HG03442 (cell line): ENCODE results near the gene RBM28.

Experiments used
- ATAC-seq: cut with Tn5 transposase; IDR thresholded peaks from one replicate; pipeline ENCODE4 v1.9.1; 2021; ENCODE audit warnings: mild to moderate bottlenecking, moderate library complexity; ENCODE audit not compliant: unreplicated experiment

The RBM28 gene

DNA sequence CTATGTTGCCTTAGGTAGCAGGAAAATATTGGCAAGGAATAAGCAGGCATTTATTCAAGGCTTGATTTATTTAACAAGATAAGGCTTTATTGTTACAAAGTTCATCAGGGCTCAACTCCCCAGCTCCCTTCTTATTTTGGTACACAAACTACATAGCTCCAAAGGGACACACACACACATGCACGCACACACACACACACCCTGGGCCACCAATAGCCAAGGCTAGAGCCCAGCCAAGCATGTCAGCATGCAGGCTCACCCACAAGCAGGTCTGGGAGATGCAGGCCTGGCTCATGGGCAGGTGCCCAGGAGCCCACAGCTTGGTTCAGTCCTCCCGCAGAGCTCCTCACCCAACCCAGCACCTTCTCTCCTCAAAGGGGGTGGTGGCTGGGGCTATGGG, 79.2 kb downstream of the RBM28 start:
- ATAC-seq: no peak

DNA sequence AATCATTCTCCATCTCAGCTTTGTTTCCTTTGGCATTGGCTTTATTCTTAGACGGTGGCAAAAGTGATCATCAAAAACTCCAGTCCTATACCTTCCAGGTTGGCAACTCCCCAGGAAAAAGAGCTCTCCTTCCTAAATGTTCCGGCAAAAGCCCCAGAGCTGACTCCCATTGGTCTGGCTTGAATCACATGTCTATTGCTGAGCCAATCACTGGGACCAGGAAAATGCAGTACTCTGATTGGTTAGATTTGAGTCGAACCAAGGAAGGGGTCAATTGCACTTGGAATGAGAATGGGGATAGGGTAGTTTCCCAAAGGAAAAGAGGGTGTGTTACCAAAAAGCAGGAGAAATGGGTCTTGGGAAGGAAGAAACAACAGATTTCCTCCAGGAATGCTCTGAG, 80.3 kb downstream of the RBM28 start:
- ATAC-seq: no peak

DNA sequence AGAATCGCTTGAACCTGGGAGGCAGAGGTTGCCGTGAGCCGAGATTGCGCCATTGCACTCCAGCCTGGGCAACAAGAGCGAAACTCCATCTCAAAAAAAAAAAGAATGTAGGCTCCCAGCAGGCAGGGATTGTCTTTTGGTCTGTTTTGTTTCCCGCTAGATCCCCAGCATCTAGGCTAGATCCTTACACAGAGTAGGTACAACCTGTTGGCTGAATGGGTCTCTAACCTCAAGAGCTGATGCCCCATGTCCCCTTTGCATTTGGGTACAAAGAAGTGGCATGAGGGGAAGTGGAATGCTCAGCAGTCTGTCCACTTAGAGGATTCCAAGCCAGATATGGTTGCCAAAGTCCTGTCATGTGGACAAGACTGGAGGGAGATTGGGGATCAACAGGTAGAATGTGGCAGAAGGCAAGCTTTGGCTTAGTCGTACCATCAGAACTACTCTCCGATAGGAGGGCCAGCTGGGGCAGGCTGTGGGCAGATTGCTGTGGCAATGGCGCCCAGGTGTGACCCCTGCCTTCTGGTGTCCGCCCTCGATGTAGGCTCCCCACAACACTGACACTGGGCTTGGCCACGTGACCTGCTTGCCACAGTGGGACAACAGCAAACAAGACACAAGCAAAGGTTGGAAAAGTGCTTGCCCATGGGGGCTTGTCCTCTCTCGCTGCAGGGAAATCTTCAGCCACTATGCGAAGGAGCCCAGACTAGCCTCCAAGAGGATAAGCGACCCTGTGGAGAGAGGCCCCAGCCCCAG, 81.3 kb downstream of the RBM28 start:
- ATAC-seq: no peak

DNA sequence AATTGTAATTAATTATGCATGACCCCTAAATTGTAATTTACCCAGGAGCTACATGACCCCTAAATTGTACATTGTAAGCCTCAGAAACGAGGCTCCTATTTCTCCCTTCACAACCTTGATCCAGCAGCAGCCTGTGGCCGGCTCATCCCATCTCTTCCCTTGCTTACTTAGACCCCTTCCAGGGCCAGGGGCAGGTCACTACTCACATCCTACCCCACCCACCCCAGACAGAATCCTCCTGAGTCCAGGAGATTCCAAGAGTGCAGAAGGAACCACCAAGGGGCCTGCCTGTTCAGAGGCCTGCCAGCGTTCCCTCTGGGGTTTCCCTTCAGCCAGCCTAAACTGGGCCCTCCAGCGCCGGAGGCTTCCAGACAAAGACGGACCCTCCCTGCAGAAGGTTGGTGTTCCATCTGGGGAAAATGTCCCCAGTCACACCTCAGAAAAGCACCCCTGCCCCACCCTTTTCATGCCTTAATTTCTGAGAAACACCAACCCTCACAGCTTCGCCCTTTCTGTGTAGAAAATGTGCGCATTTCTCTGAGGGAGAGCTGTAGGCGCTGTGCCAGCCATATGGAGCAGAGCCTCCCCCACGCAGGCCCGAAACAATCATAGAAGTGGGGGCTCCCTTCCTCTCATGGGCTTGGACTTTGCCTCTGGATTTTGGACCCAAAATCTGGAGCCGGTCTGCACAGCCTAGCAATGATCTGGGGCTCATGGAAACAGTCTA, 83.5 kb downstream of the RBM28 start:
- ATAC-seq: no peak

DNA sequence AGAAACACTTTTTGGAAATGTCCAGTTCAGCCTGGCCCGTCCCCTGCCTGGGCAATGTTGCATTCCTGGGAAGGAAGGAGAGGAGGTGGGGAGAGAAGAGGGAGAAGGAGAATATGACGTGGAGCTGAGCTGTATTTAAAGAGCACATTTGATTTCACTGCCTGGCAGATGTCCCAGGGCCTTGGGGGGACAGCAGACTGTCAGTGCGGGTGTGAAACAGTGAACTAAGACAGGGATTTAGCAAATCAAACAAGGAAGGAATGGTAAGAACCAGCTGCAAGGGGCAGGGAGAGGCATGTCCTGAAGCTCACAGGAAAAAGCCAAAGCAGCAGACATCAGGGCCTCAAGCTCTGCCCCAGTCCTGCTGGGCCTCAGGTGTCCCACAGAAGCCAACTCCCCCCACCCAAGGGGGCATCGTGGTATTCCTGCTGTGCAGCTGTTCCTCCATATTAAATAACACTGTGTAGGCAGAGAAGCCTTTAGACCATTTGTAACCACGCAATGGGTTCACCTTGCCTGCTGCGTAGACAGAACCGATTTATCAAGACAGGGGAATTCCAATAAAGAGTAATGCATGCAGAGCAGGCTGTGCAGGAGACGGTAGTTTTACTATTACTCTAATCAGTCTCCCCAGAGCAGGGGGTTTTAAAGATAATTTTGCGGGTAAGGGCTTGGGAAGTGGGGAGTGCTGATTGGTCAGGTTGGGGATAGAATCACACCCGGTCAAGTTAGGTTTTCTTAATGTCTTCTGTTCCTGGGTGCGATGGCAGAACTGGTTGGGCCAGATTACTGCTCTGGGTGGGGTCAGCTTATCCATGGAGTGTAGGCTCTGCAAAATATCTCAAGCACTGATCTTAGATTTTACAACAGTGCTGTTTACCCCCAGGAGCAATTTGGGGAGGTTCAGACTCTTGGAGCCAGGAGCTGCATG, 84.3 kb downstream of the RBM28 start:
- ATAC-seq: no peak

DNA sequence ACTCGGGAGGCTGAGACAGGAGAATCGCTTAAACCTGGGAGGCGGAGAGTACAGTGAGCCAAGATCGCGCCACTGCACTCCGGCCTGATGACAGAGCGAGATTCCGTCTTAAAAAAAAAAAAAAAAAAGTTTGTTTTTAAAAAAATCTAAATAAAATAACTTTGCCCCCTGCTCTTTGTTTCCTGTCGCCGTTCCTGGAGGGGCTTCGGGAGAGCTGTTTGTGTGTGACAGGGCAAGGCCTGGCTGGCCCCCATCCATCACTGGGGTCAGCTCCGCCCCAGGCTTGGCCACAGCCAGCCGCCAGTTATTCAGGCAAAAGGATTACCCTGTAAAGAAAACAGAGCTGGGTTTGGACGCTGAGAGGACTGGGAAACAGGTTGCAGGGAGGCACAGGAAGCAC, 86.2 kb downstream of the RBM28 start:
- ATAC-seq: no peak

DNA sequence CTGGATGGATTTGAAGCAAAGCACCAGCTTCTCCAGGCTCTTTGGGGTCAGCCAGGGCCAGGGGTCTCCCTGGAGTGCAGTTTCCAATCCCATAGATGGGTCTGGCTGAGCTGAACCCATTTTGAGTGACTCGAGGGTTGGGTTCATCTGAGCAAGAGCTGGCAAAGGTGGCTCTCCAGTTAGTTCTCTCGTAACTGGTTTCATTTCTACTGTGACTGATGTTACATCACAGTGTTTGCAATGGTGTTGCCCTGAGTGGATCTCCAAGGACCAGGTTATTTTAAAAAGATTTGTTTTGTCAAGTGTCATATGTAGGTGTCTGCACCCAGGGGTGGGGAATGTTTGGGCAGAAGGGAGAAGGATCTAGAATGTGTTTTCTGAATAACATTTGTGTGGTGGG, 88.4 kb downstream of the RBM28 start:
- ATAC-seq: no peak

DNA sequence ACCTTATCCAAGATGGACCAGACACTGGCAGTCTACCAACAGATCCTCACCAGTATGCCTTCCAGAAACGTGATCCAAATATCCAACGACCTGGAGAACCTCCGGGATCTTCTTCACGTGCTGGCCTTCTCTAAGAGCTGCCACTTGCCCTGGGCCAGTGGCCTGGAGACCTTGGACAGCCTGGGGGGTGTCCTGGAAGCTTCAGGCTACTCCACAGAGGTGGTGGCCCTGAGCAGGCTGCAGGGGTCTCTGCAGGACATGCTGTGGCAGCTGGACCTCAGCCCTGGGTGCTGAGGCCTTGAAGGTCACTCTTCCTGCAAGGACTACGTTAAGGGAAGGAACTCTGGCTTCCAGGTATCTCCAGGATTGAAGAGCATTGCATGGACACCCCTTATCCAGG, 89.2 kb downstream of the RBM28 start:
- ATAC-seq: no peak

DNA sequence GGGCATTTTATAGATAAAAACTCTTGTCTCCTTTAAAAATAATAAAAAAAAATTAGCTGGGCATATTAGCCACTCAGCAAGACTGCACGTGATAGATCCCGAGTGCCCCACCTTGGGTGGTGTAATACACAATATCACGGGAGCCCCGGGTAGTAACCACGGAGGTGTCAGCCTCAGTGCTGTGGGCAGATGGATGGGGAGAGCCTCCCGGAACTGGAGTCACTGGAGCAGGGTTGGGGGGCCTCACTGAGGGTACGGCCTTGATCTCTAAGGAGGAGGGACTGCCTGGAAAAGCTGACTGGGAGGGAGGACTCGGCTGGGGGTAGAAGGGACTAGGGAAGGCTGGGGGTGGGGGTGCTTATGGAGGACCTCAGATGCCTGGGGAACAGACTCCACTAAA, 90.0 kb downstream of the RBM28 start:
- ATAC-seq: no peak

DNA sequence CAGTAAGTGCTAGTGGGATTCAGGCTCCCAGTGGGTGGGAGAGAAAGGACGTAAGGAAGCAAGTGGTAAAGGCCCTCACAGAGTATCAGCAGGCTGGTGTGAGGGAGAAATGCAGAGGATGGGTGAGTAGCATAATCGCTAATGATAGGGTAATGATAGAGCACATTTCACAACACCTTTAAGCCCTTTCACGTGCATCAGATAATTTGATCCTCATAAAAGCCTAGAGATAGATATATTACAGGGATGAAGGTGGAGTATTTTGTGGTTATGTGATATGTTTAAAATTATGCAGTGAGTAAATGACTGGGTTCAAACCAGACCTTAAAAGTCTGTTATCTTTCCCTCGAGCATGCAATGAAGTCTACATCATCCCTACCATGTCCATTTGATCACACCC, 92.4 kb downstream of the RBM28 start:
- ATAC-seq: no peak
